H1 (cell line): ENCODE measurements around the gene KDSR. TPM values are rescaled to one million over a fixed set of nuclear protein-coding genes. Genes with fewer than 3 reads are reported as not detected.

Experiments
- CTCF ChIA-PET: fragments of 300-600 bp; sonication (Branson Sonifier 250); formaldehyde crosslinking; loops from one replicate; lab custom pipeline; 2021; ENCODE audit not compliant: partially characterized antibody; lab: Charles Lee
- POLR2A ChIA-PET: fragments of 300-600 bp; sonication (Branson Sonifier 250); formaldehyde crosslinking; loops from one replicate; lab custom pipeline; 2021; ENCODE audit warnings: inconsistent platforms; ENCODE audit not compliant: partially characterized antibody; lab: Charles Lee
- DNase-seq, 2 experiments: peaks; one replicate each; pipeline versions ENCODE4 v3.0.0 to v3.0.0-alpha.2; 2010 to 2022; ENCODE audit warnings: low spot score in 2 of 2, low read depth in 1 of 2, mixed read lengths in 1 of 2
- FAIRE-seq: peaks from 2 replicates; lab custom pipeline; 2011; peaks lifted over from hg19 to GRCh38; lab: Jason Lieb, UNC
- H2AFZ ChIP-seq: 2 replicates; pipeline ENCODE4 v1.8.1; 2012; ENCODE audit warnings: low read length, inconsistent platforms
- H2AK5ac ChIP-seq: 2 replicates; pipeline ENCODE4 v1.6.1; 2013; ENCODE audit warnings: low read depth, low read length
- H2BK120ac ChIP-seq: replicated peaks from 2 replicates; pipeline ENCODE3; 2013; ENCODE audit warnings: low read depth, low read length, inconsistent platforms
- H2BK12ac ChIP-seq: 2 replicates; pipeline ENCODE4 v1.6.1; 2013; ENCODE audit warnings: low read depth, low read length
- H2BK15ac ChIP-seq: 2 replicates; pipeline ENCODE4 v1.6.1; 2013; ENCODE audit warnings: low read length
- H2BK20ac ChIP-seq: 2 replicates; pipeline ENCODE4 v1.6.1; 2013; ENCODE audit warnings: low read length
- H2BK5ac ChIP-seq: 2 replicates; pipeline ENCODE4 v1.6.1; 2013; ENCODE audit warnings: low read depth, low read length
- H3K14ac ChIP-seq: 2 replicates; pipeline ENCODE4 v1.6.1; 2013; ENCODE audit warnings: inconsistent platforms; ENCODE audit not compliant: insufficient read length
- H3K18ac ChIP-seq: 2 replicates; pipeline ENCODE4 v1.6.1; 2013; ENCODE audit warnings: low read length; ENCODE audit errors: extremely low read depth
- H3K23ac ChIP-seq: 2 replicates; pipeline ENCODE4 v1.6.1; 2013; ENCODE audit warnings: inconsistent platforms; ENCODE audit not compliant: insufficient read length
- H3K23me2 ChIP-seq: 2 replicates; pipeline ENCODE4 v1.6.1; 2013; ENCODE audit warnings: low read depth, low read length
- H3K27ac ChIP-seq: 2 replicates; pipeline ENCODE4 v1.6.1; 2011; ENCODE audit warnings: low read depth, low read length, inconsistent platforms
- H3K27me3 ChIP-seq, 4 experiments: replicated peaks in 1 of 4; 1 replicate in 1 of 4; 2 replicates in 3 of 4; pipeline versions ENCODE4 v1.6.1 to v1.8.1; 2011 to 2013; ENCODE audit warnings: low read length in 3 of 4, mild to moderate bottlenecking in 3 of 4, inconsistent platforms in 2 of 4, mixed read lengths in 2 of 4, moderate library complexity in 1 of 4; ENCODE audit not compliant: control insufficient read depth in 3 of 4, insufficient read depth in 3 of 4; ENCODE audit errors: extremely low read depth in 1 of 4
- H3K36me3 ChIP-seq, 4 experiments: 2 replicates each; pipeline versions ENCODE4 v1.6.1 to v1.8.1; 2011 to 2013; ENCODE audit warnings: mild to moderate bottlenecking in 4 of 4, low read length in 3 of 4, moderate library complexity in 2 of 4, control low read depth in 1 of 4, inconsistent platforms in 1 of 4; ENCODE audit not compliant: insufficient read depth in 4 of 4, control insufficient read depth in 2 of 4
- H3K4ac ChIP-seq: replicated peaks from 2 replicates; pipeline ENCODE3; 2013; ENCODE audit warnings: low read length, low read depth, mixed read lengths, inconsistent platforms; ENCODE audit not compliant: insufficient read length
- H3K4me1 ChIP-seq, 4 experiments: replicated peaks in 1 of 4; 1 replicate in 1 of 4; 2 replicates in 3 of 4; pipeline versions ENCODE4 v1.6.1 to v1.8.1; 2011 to 2013; ENCODE audit warnings: low read length in 3 of 4, inconsistent platforms in 2 of 4, mixed read lengths in 1 of 4; ENCODE audit not compliant: insufficient read depth in 4 of 4, control insufficient read depth in 3 of 4
- H3K4me2 ChIP-seq, 2 experiments: 2 replicates each; pipeline versions ENCODE4 v1.6.1 to v1.8.1; 2011 to 2013; ENCODE audit warnings: low read depth in 2 of 2, low read length in 2 of 2, control low read depth in 1 of 2, inconsistent platforms in 1 of 2, mild to moderate bottlenecking in 1 of 2; ENCODE audit not compliant: insufficient read depth in 1 of 2
- H3K4me3 ChIP-seq, 4 experiments: fragments of 200-600, 300-600 bp in 1 of 4; sonication (generic), shearing (Covaris generic), sonication (Bioruptor Twin) in 1 of 4; 2 replicates each; pipeline versions ENCODE4 v1.5.1 to v1.8.1; 2011 to 2016; ENCODE audit warnings: low read length in 4 of 4, low read depth in 3 of 4, control low read depth in 2 of 4, inconsistent platforms in 2 of 4, mild to moderate bottlenecking in 2 of 4, mixed read lengths in 1 of 4, moderate library complexity in 1 of 4; ENCODE audit not compliant: insufficient read depth in 2 of 4; ENCODE audit errors: extremely low read depth in 1 of 4
- H3K56ac ChIP-seq: replicated peaks from 2 replicates; pipeline ENCODE3; 2013; ENCODE audit warnings: low read depth, mild to moderate bottlenecking, mixed read lengths, low read length, inconsistent platforms; ENCODE audit not compliant: insufficient read length
- H3K79me1 ChIP-seq: 2 replicates; pipeline ENCODE4 v1.6.1; 2013; ENCODE audit warnings: low read depth, low read length, control low read depth
- H3K79me2 ChIP-seq, 2 experiments: 2 replicates each; pipeline versions ENCODE4 v1.6.1 to v1.8.1; 2012 to 2013; ENCODE audit warnings: low read length in 2 of 2, mild to moderate bottlenecking in 2 of 2, inconsistent platforms in 1 of 2; ENCODE audit not compliant: insufficient read depth in 2 of 2, control insufficient read depth in 1 of 2
- H3K9ac ChIP-seq, 4 experiments: replicated peaks in 1 of 4; 1 replicate in 1 of 4; 2 replicates in 3 of 4; pipeline versions ENCODE4 v1.6.1 to v1.8.1; 2011 to 2013; ENCODE audit warnings: low read depth in 3 of 4, low read length in 3 of 4, control low read depth in 2 of 4, mild to moderate bottlenecking in 2 of 4, moderate library complexity in 2 of 4, inconsistent platforms in 1 of 4; ENCODE audit errors: extremely low read depth in 1 of 4
- H3K9me3 ChIP-seq, 2 experiments: 2 replicates each; pipeline versions ENCODE4 v1.6.1 to v1.8.1; 2012 to 2013; ENCODE audit warnings: mild to moderate bottlenecking in 2 of 2, moderate library complexity in 2 of 2, control low read depth in 1 of 2, inconsistent platforms in 1 of 2, low read depth in 1 of 2, low read length in 1 of 2, mixed read lengths in 1 of 2; ENCODE audit not compliant: insufficient read depth in 2 of 2
- H4K20me1 ChIP-seq, 2 experiments: replicated peaks in 1 of 2; 2 replicates each; pipeline versions ENCODE3 to v1.8.1; 2011 to 2013; ENCODE audit warnings: inconsistent platforms in 2 of 2, low read length in 2 of 2, mild to moderate bottlenecking in 1 of 2; ENCODE audit not compliant: insufficient read depth in 2 of 2, control insufficient read depth in 1 of 2
- H4K5ac ChIP-seq: 2 replicates; pipeline ENCODE4 v1.6.1; 2013; ENCODE audit warnings: low read length, low read depth, mixed read lengths, inconsistent platforms; ENCODE audit not compliant: insufficient read length
- H4K8ac ChIP-seq: 2 replicates; pipeline ENCODE4 v1.8.0; 2013; ENCODE audit warnings: mild to moderate bottlenecking, moderate library complexity, low read length, inconsistent platforms; ENCODE audit not compliant: insufficient read depth; ENCODE audit errors: extremely low read depth
- H4K91ac ChIP-seq: replicated peaks from 2 replicates; pipeline ENCODE3; 2013; ENCODE audit warnings: low read length, mixed read lengths, inconsistent platforms; ENCODE audit not compliant: insufficient read length
- BCL11A ChIP-seq, 2 experiments: IDR thresholded peaks; one replicate each; pipeline ENCODE4 v1.6.1; 2011; ENCODE audit warnings: low read depth in 2 of 2, low read length in 2 of 2, mild to moderate bottlenecking in 2 of 2
- BRCA1 ChIP-seq: IDR thresholded peaks from 2 replicates; pipeline ENCODE4 v1.6.1; 2012; ENCODE audit warnings: low read depth, low read length, improper control_type of control experiment
- CBX5 ChIP-seq: fragments of 300-800, 300-1000 bp; sonication (generic); IDR thresholded peaks from 2 replicates; pipeline ENCODE4 v1.7.1; 2016; ENCODE audit warnings: antibody characterized with exemption, low read length, low read depth
- EGR1 ChIP-seq: IDR thresholded peaks from 2 replicates; pipeline ENCODE4 v1.6.1; 2011; ENCODE audit warnings: low read depth, low read length, borderline replicate concordance
- GABPA ChIP-seq: IDR thresholded peaks from 2 replicates; pipeline ENCODE4 v1.6.1; 2011; ENCODE audit warnings: mild to moderate bottlenecking, low read length, moderate library complexity, borderline replicate concordance; ENCODE audit not compliant: insufficient read depth
- MAFK ChIP-seq: IDR thresholded peaks from 2 replicates; pipeline ENCODE4 v1.6.1; 2012; ENCODE audit warnings: low read depth, mild to moderate bottlenecking, improper control_type of control experiment, low read length
- NRF1 ChIP-seq: IDR thresholded peaks from 2 replicates; pipeline ENCODE4 v1.6.1; 2011; ENCODE audit warnings: mild to moderate bottlenecking, low read depth, low read length, improper control_type of control experiment
- POLR2A ChIP-seq, 2 experiments: IDR thresholded peaks; 1 replicate in 1 of 2; 2 replicates in 1 of 2; pipeline ENCODE4 v1.6.1; 2011; ENCODE audit warnings: low read depth in 2 of 2, low read length in 2 of 2, mild to moderate bottlenecking in 2 of 2; ENCODE audit errors: control extremely low read depth in 1 of 2
- POLR2AphosphoS5 ChIP-seq: IDR thresholded peaks from 2 replicates; pipeline ENCODE4 v1.6.1; 2011; ENCODE audit warnings: low read depth, low read length
- RAD21 ChIP-seq, 2 experiments: IDR thresholded peaks in 1 of 2; conservative IDR thresholded peaks in 1 of 2; 2 replicates each; pipeline ENCODE4 v1.6.1; 2011; ENCODE audit warnings: low read depth in 2 of 2, low read length in 2 of 2, improper control_type of control experiment in 1 of 2, inconsistent platforms in 1 of 2, mild to moderate bottlenecking in 1 of 2, moderate library complexity in 1 of 2
- RBBP5 ChIP-seq: IDR thresholded peaks from 2 replicates; pipeline ENCODE4 v1.7.1; 2012; ENCODE audit warnings: low read depth, mild to moderate bottlenecking, inconsistent platforms, low read length, moderate library complexity, borderline replicate concordance
- SIN3A ChIP-seq, 2 experiments: IDR thresholded peaks in 1 of 2; conservative IDR thresholded peaks in 1 of 2; 2 replicates each; pipeline ENCODE4 v1.6.1; 2011 to 2012; ENCODE audit warnings: low read length in 2 of 2, improper control_type of control experiment in 1 of 2, low read depth in 1 of 2, mild to moderate bottlenecking in 1 of 2
- SP1 ChIP-seq: IDR thresholded peaks from 2 replicates; pipeline ENCODE4 v1.6.1; 2011; ENCODE audit warnings: low read depth, low read length
- TAF7 ChIP-seq: optimal IDR thresholded peaks from 2 replicates; pipeline ENCODE3; 2011; ENCODE audit warnings: low read depth, mild to moderate bottlenecking, inconsistent platforms, low read length, moderate library complexity, borderline replicate concordance
- WGBS, 2 experiments: shearing (Covaris generic) in 1 of 2; methylation state at CpG; one replicate each; pipeline versions ENCODE4 v1.1.6 to v1.1.7; 2013 to 2015; ENCODE audit warnings: low lambda C conversion rate in 2 of 2, mixed read lengths in 2 of 2, inconsistent platforms in 1 of 2, low coverage in 1 of 2, missing lambda C conversion rate in 1 of 2; ENCODE audit not compliant: insufficient replicate concordance in 2 of 2, insufficient coverage in 1 of 2, insufficient read length in 1 of 2; ENCODE audit errors: extremely low coverage in 1 of 2, missing lambda C conversion rate in 1 of 2; 5-methylcytosine and 5-hydroxymethylcytosine counted together
- polyA plus RNA-seq, 7 experiments: library from polyadenylated mRNA; depleted of rRNA in 3 of 7; stranded (reverse) in 5 of 7; unstranded in 2 of 7; fragments of >200 nt in 5 of 7; fragments of 200-250 nt in 2 of 7; gene quantifications; 1 replicate in 5 of 7; 2 replicates in 1 of 7; 4 replicates in 1 of 7; pipeline versions ENCODE4 v1.2.1 to v1.2.3, GENCODE V29; 2011 to 2013; ENCODE audit warnings: missing spikeins in 2 of 7, mixed read lengths in 2 of 7
- total RNA-seq: library from RNA; stranded (reverse); fragmentation: NEBNext Ultra II Directional; extraction: Animal tissue kit (Norgen Biotek cat#: 25700); gene quantifications from 2 replicates; pipeline ENCODE4 v1.2.1, GENCODE V29; 2021

Gene KDSR
- total and polyA plus RNA-seq, 2 of the 8 experiments (the other 6 are each of a cell fraction or from before 2014, with no cell fraction given) = 12.4 to 50.5 TPM

DNA sequence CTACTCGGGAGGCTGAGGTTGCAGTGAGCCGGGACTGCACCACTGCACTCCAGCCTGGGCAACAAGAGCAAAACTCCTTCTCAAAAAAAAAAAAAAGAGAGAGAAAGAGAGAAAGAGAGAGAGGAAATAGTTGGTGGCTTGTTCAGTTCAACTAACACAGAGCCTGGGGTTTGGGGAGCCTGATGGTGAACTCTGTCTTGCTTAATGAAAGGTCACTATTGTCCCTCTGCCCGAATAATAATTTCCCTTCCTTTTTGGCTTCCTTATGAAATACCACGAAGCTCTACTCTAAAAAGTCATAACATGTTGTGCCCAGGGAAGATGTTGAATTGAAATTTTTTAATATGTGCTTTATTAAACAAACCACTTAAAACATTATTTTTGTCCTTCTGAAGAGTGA, 64.8 kb downstream of the KDSR start:
- no peak overlapping the region for H3K14ac ChIP-seq
- no peaks in the 10 kb centered on the region for H3K79me2 ChIP-seq
- no peak overlapping the region for H3K4me2 ChIP-seq
- ChIA-PET CTCF (interaction anchor here (0.6 to 2.1 kb wide), 4 partner anchors 13 to 284 kb away, joined by 3 to 9 read pairs (median 6); no protein-coding TSS in a partner anchor), POLR2A (interaction anchor here (0.9 kb wide), 1 partner anchor 63 kb away, joined by 4 read pairs; no protein-coding TSS in a partner anchor)
- no peaks in the 10 kb centered on the region for H3K27me3 ChIP-seq
- H3K9ac ChIP-seq = no peak overlapping the region
- no peaks in the 10 kb centered on the region for H3K9me3 ChIP-seq
- peaks cover 4 to 6% (median 5%) of the 10 kb centered on the region in 4 experiments; a peak in 4 of 7 replicates for H3K4me1 ChIP-seq
- H3K4me3 ChIP-seq = no peak overlapping the region
- no peaks in the 10 kb centered on the region for H4K20me1 ChIP-seq
- no peak overlapping the region for H2AFZ ChIP-seq
- 77% methylated on average over 4 of the region's 4 CpGs; no CpG with 5 or more reads in 1 of the 2 experiments for WGBS, 2 experiments
- no peak overlapping the region for H2BK15ac ChIP-seq
- no peaks in the 10 kb centered on the region for H3K79me1 ChIP-seq
- H2BK5ac ChIP-seq = no peak overlapping the region
- no peak overlapping the region for H2BK120ac ChIP-seq
- no peak overlapping the region for H3K27ac ChIP-seq
- no peak overlapping the region for H3K56ac ChIP-seq
- no peaks in the 10 kb centered on the region for H3K23me2 ChIP-seq
- H2BK20ac ChIP-seq = no peak overlapping the region
- no peak overlapping the region for H3K4ac ChIP-seq
- no peaks in the 10 kb centered on the region for H3K36me3 ChIP-seq
- H2AK5ac ChIP-seq = no peak overlapping the region
- H2BK12ac ChIP-seq = no peak overlapping the region
- no peak overlapping the region for H4K91ac ChIP-seq
- H3K23ac ChIP-seq = no peak overlapping the region
- no peak overlapping the region for H4K5ac ChIP-seq
- DNase-seq (no peak), FAIRE-seq (no peak)
- no peak overlapping the region for H4K8ac ChIP-seq
- H3K18ac ChIP-seq = no peak overlapping the region
- no peak for TF ChIP-seq TAF7
- no peak for TF ChIP-seq BRCA1
- no peak for TF ChIP-seq POLR2A (IDR thresholded peaks at IDR 0.05; ENCODE audit: control extremely low read depth in 1 of 2, low read depth in 2 of 2, low read length in 2 of 2)
- no peak for TF ChIP-seq NRF1
- no peak for TF ChIP-seq POLR2AphosphoS5
- TF ChIP-seq BCL11A (IDR thresholded peaks at IDR 0.05; ENCODE audit: low read depth in 2 of 2, low read length in 2 of 2) = no peak
- no peak for TF ChIP-seq RAD21 (IDR thresholded peaks at IDR 0.05 in 1 of 2, conservative IDR thresholded peaks at IDR 0.05 in 1 of 2; ENCODE audit: low read depth in 2 of 2, low read length in 2 of 2)
- no peak for TF ChIP-seq MAFK
- no peak for TF ChIP-seq RBBP5
- no peak for TF ChIP-seq SP1
- TF ChIP-seq EGR1 = no peak
- no peak for TF ChIP-seq CBX5
- TF ChIP-seq SIN3A (conservative IDR thresholded peaks at IDR 0.05 in 1 of 2, IDR thresholded peaks at IDR 0.05 in 1 of 2; ENCODE audit: low read depth in 1 of 2, low read length in 2 of 2) = no peak
- TF ChIP-seq GABPA = no peak
